HepG2 (cell line): ENCODE measurements around the gene DAPP1. TPM values are rescaled to one million over a fixed set of nuclear protein-coding genes. Genes with fewer than 3 reads are reported as not detected.

Experiments
- ATAC-seq: fragments of 200-7000 bp; cut with Tn5 transposase; 3 replicates; pipeline ENCODE4 v1.9.1; 2020; ENCODE audit warnings: mild to moderate bottlenecking, moderate library complexity
- BruUV-seq: library from RNA; stranded (reverse); fragments of 400-500 nt; replicated peaks from 2 replicates; lab custom pipeline; 2021; lab: Mats Ljungman, UMichigan
- CTCF ChIA-PET: fragments of 300-600 bp; formaldehyde crosslinking; extraction: SDS; loops from one replicate; lab custom pipeline; 2021; ENCODE audit warnings: low total read pairs, inconsistent platforms, low intra/inter-chr PET ratio; lab: Yijun Ruan, JAX
- POLR2A ChIA-PET: fragments of 350-600 bp; sonication (Branson Sonifier 250); formaldehyde crosslinking; loops from one replicate; lab custom pipeline; 2020; ENCODE audit warnings: antibody characterized with exemption, inconsistent platforms; lab: Yijun Ruan, JAX
- DNase-seq: peaks from one replicate; pipeline ENCODE4 v3.0.0-alpha.2; 2015; ENCODE audit warnings: low spot score
- FAIRE-seq: peaks from 3 replicates; lab custom pipeline; 2011; peaks lifted over from hg19 to GRCh38; lab: Jason Lieb, UNC
- H2AFZ ChIP-seq: one replicate; pipeline ENCODE4 v1.6.1; 2011; ENCODE audit warnings: low read length, inconsistent platforms
- H3K27ac ChIP-seq: fragments of 300-600 bp; 3 replicates; pipeline ENCODE4 v1.8.0; 2011; ENCODE audit warnings: mixed run types, mild to moderate bottlenecking, mixed read lengths, low read length, inconsistent platforms; ENCODE audit not compliant: insufficient read depth; ENCODE audit errors: extremely low read length
- H3K27me3 ChIP-seq, 2 experiments: fragments of 200-600 bp in 1 of 2; 2 replicates in 1 of 2; 3 replicates in 1 of 2; pipeline versions ENCODE4 v1.6.0 to v1.8.0; 2011; ENCODE audit warnings: low read length in 2 of 2, mild to moderate bottlenecking in 2 of 2, moderate library complexity in 2 of 2, inconsistent platforms in 1 of 2; ENCODE audit not compliant: insufficient read depth in 2 of 2, control insufficient read depth in 1 of 2
- H3K36me3 ChIP-seq, 2 experiments: fragments of 200-600 bp in 1 of 2; replicated peaks in 1 of 2; 2 replicates in 1 of 2; 3 replicates in 1 of 2; pipeline versions ENCODE4 v1.5.1 to v1.8.0; 2011; ENCODE audit warnings: low read length in 2 of 2, inconsistent platforms in 1 of 2; ENCODE audit not compliant: insufficient read depth in 2 of 2, control insufficient read depth in 1 of 2
- H3K4me1 ChIP-seq: 2 replicates; pipeline ENCODE4 v1.5.1; 2012; ENCODE audit warnings: low read length, inconsistent platforms; ENCODE audit not compliant: insufficient read depth
- H3K4me2 ChIP-seq: 2 replicates; pipeline ENCODE4 v1.6.0; 2011; ENCODE audit warnings: low read depth, low read length, inconsistent platforms
- H3K4me3 ChIP-seq, 3 experiments: fragments of 200-600 bp in 1 of 3; sonication (generic), shearing (Covaris generic) in 1 of 3; replicated peaks in 1 of 3; 2 replicates each; pipeline ENCODE4 v1.5.1; 2011 to 2016; ENCODE audit warnings: low read length in 3 of 3, inconsistent platforms in 2 of 3, low read depth in 2 of 3, mild to moderate bottlenecking in 2 of 3, control low read depth in 1 of 3, mixed read lengths in 1 of 3; ENCODE audit not compliant: insufficient read depth in 1 of 3
- H3K79me2 ChIP-seq: one replicate; pipeline ENCODE4 v1.6.1; 2011; ENCODE audit warnings: low read length, inconsistent platforms; ENCODE audit not compliant: insufficient read depth
- H3K9ac ChIP-seq: 2 replicates; pipeline ENCODE4 v1.6.0; 2011; ENCODE audit warnings: mild to moderate bottlenecking, low read depth, low read length, inconsistent platforms; ENCODE audit not compliant: insufficient read depth
- H3K9me3 ChIP-seq: 2 replicates; pipeline ENCODE4 v1.5.1; 2012; ENCODE audit warnings: mild to moderate bottlenecking, low read length
- H4K20me1 ChIP-seq: 2 replicates; pipeline ENCODE4 v1.6.0; 2011; ENCODE audit warnings: inconsistent platforms, mild to moderate bottlenecking, low read length, moderate library complexity; ENCODE audit not compliant: insufficient read depth
- ATAD3A ChIP-seq: sonication (generic); formaldehyde crosslinking; IDR thresholded peaks from 2 replicates; pipeline ENCODE4 v1.4.0; 2020; ENCODE audit warnings: missing genetic modification reagents
- CENPX ChIP-seq: sonication (generic); formaldehyde crosslinking; IDR thresholded peaks from 2 replicates; pipeline ENCODE4 v1.9.0; 2021; ENCODE audit warnings: mild to moderate bottlenecking, missing genetic modification reagents, moderate library complexity
- DNMT1 ChIP-seq: sonication (generic); formaldehyde crosslinking; IDR thresholded peaks from 2 replicates; pipeline ENCODE4 v1.5.1; 2020; ENCODE audit warnings: mild to moderate bottlenecking, missing genetic modification reagents
- FOXA3 ChIP-seq: IDR thresholded peaks from 2 replicates; pipeline ENCODE4 v1.6.1; 2016; ENCODE audit warnings: missing genetic modification reagents, missing compliant biosample characterization
- HMG20B ChIP-seq: conservative IDR thresholded peaks from 2 replicates; pipeline ENCODE4 v1.6.1; 2016; ENCODE audit warnings: missing genetic modification reagents, missing compliant biosample characterization
- MTF2 ChIP-seq: sonication (generic); formaldehyde crosslinking; IDR thresholded peaks from 2 replicates; pipeline ENCODE4 v1.5.0; 2020; ENCODE audit warnings: missing genetic modification reagents, borderline replicate concordance
- NFE2L1 ChIP-seq: sonication (generic); formaldehyde crosslinking; IDR thresholded peaks from 2 replicates; pipeline ENCODE4 v1.4.0; 2020; ENCODE audit warnings: missing genetic modification reagents, mild to moderate bottlenecking, borderline replicate concordance
- PHF8 ChIP-seq: sonication (generic); formaldehyde crosslinking; IDR thresholded peaks from 2 replicates; pipeline ENCODE4 v1.5.0; 2020; ENCODE audit warnings: missing genetic modification reagents
- RFX5 ChIP-seq: IDR thresholded peaks from 2 replicates; pipeline ENCODE4 v1.6.1; 2011; ENCODE audit warnings: low read depth, low read length, improper control_type of control experiment
- ZNF326 ChIP-seq: sonication (generic); formaldehyde crosslinking; IDR thresholded peaks from 2 replicates; pipeline ENCODE4 v1.4.0; 2020; ENCODE audit warnings: missing genetic modification reagents, borderline replicate concordance
- ZNF329 ChIP-seq: sonication (generic); formaldehyde crosslinking; IDR thresholded peaks from 2 replicates; pipeline ENCODE4 v1.9.0; 2021; ENCODE audit warnings: low read depth, mild to moderate bottlenecking, missing genetic modification reagents
- ZNF34 ChIP-seq: sonication (generic); formaldehyde crosslinking; IDR thresholded peaks from 2 replicates; pipeline ENCODE4 v1.4.0; 2020; ENCODE audit warnings: mild to moderate bottlenecking, missing genetic modification reagents, borderline replicate concordance
- ZNF709 ChIP-seq: sonication (generic); formaldehyde crosslinking; IDR thresholded peaks from 2 replicates; pipeline ENCODE4 v1.5.0; 2020; ENCODE audit warnings: mild to moderate bottlenecking, missing genetic modification reagents
- WGBS: methylation state at CpG from one replicate; pipeline ENCODE4 v1.1.6; 2017; ENCODE audit warnings: low lambda C conversion rate; 5-methylcytosine and 5-hydroxymethylcytosine counted together
- in situ Hi-C: cut with HindIII; loops from 2 replicates; pipeline ENCODE4 v1.10.0; 2017; ENCODE audit warnings: low pct_unique_long_range_greater_than_20kb; ENCODE audit not compliant: extremely low pct_ligation_motif_present
- intact Hi-C: fragments of 100-400 bp; cut with micrococcal nuclease; formaldehyde crosslinking; loops from one replicate; pipeline ENCODE4 v1.10.0; 2022; ENCODE audit not compliant: unreplicated experiment
- polyA plus RNA-seq, 8 experiments: library from polyadenylated mRNA; depleted of rRNA in 3 of 8; stranded (reverse) in 7 of 8; unstranded in 1 of 8; fragments of >200 nt; fragmentation: Illumina TruSeq in 4 of 8; extraction: Trizol in 4 of 8; gene quantifications; 2 replicates each; pipeline versions ENCODE4 v1.2.1 to v1.2.3, GENCODE V29; 2011 to 2016; ENCODE audit warnings: low read depth in 4 of 8, missing spikeins in 1 of 8, mixed read lengths in 1 of 8; ENCODE audit not compliant: insufficient read depth in 1 of 8
- total RNA-seq, 5 experiments: library from RNA; depleted of rRNA; stranded (reverse); fragments of >200 nt; fragmentation: Illumina TruSeq; extraction: Trizol; gene quantifications; 2 replicates each; pipeline ENCODE4 v1.2.3, GENCODE V29; 2016; ENCODE audit warnings: low read depth in 1 of 5
- TF ChIP-seq, protein P1 (sequence below): sonication (generic); formaldehyde crosslinking; IDR thresholded peaks from 2 replicates; pipeline ENCODE4 v1.5.1; 2020; ENCODE audit warnings: missing genetic modification reagents, mild to moderate bottlenecking, borderline replicate concordance
- TF ChIP-seq, protein P2 (sequence below): sonication (generic); formaldehyde crosslinking; IDR thresholded peaks from 2 replicates; pipeline ENCODE4 v1.5.0; 2020; ENCODE audit warnings: missing genetic modification reagents, mild to moderate bottlenecking, borderline replicate concordance
- TF ChIP-seq, protein P3 (sequence below): sonication (generic); formaldehyde crosslinking; IDR thresholded peaks from 2 replicates; pipeline ENCODE4 v1.4.0; 2020; ENCODE audit warnings: low read depth, mild to moderate bottlenecking, missing genetic modification reagents
- TF ChIP-seq, protein P4 (sequence below): sonication (generic); formaldehyde crosslinking; conservative IDR thresholded peaks from 2 replicates; pipeline ENCODE4 v1.4.0; 2020; ENCODE audit warnings: missing genetic modification reagents
- TF ChIP-seq, protein P5 (sequence below), 2 experiments: fragments of 450-650 bp in 1 of 2; sonication (generic) in 1 of 2; formaldehyde crosslinking; IDR thresholded peaks; 2 replicates each; pipeline versions ENCODE4 v1.5.0 to v1.8.0; 2020 to 2022; ENCODE audit warnings: mild to moderate bottlenecking in 1 of 2, missing genetic modification reagents in 1 of 2

DAPP1 gene
- total and polyA plus RNA-seq, 2 of the 13 experiments (the other 11 are each of a cell fraction or from before 2014, with no cell fraction given) = not detected

DNA sequence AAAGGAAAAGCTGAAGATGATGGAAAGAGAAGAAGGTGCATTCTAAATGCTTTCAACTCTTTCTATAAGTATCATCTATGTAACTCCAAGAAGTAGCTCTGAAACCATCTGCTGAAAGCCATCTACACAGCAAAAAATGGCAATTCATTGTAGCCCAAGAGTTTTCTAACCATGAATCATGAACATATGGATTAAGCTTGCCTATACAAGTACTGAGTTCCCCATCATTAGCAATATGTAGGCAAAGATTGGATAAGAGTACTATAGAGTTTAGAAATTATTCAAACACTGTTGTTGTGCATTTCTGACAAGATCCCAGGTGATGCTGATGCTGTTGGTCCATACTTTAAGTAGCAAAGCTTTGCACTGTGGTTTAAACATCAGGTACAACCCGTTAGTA lies 11.2 kb downstream of the DAPP1 start:
- Histone ChIP-seq H3K9ac (no peak overlapping the region), H3K36me3 (no peaks in the 10 kb centered on the region), H3K9me3 (no peaks in the 10 kb centered on the region), H3K4me3 (no peak overlapping the region), H3K27ac (no peak overlapping the region), H3K4me1 (no peaks in the 10 kb centered on the region), H3K79me2 (no peaks in the 10 kb centered on the region), H3K27me3 (peaks cover 0 to 3% of the 10 kb centered on the region in 2 experiments; a peak in 1 of 5 replicates), H2AFZ (no peak overlapping the region), H4K20me1 (no peaks in the 10 kb centered on the region), H3K4me2 (no peak overlapping the region)
- 0% methylated on average over 1 of the region's 1 CpG for WGBS
- no peak for ATAC-seq
- in situ Hi-C loops (no loop called here), intact Hi-C loops (no loop called here)
- CTCF ChIA-PET = no interaction called here
- POLR2A ChIA-PET = no interaction called here
- TF ChIP-seq, protein P1, sequence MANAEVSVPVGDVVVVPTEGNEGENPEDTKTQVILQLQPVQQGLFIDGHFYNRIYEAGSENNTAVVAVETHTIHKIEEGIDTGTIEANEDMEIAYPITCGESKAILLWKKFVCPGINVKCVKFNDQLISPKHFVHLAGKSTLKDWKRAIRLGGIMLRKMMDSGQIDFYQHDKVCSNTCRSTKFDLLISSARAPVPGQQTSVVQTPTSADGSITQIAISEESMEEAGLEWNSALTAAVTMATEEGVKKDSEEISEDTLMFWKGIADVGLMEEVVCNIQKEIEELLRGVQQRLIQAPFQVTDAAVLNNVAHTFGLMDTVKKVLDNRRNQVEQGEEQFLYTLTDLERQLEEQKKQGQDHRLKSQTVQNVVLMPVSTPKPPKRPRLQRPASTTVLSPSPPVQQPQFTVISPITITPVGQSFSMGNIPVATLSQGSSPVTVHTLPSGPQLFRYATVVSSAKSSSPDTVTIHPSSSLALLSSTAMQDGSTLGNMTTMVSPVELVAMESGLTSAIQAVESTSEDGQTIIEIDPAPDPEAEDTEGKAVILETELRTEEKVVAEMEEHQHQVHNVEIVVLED = no peak
- no peak for TF ChIP-seq PHF8 (CRISPR knock-in tag)
- no peak for TF ChIP-seq CENPX
- TF ChIP-seq ZNF329 (CRISPR knock-in tag) = no peak
- no peak for TF ChIP-seq MTF2 (CRISPR knock-in tag)
- TF ChIP-seq DNMT1 (CRISPR knock-in tag) = no peak
- no peak for TF ChIP-seq ATAD3A (CRISPR knock-in tag)
- TF ChIP-seq, protein P2, sequence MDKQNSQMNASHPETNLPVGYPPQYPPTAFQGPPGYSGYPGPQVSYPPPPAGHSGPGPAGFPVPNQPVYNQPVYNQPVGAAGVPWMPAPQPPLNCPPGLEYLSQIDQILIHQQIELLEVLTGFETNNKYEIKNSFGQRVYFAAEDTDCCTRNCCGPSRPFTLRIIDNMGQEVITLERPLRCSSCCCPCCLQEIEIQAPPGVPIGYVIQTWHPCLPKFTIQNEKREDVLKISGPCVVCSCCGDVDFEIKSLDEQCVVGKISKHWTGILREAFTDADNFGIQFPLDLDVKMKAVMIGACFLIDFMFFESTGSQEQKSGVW (CRISPR knock-in tag) = no peak
- TF ChIP-seq, protein P3, sequence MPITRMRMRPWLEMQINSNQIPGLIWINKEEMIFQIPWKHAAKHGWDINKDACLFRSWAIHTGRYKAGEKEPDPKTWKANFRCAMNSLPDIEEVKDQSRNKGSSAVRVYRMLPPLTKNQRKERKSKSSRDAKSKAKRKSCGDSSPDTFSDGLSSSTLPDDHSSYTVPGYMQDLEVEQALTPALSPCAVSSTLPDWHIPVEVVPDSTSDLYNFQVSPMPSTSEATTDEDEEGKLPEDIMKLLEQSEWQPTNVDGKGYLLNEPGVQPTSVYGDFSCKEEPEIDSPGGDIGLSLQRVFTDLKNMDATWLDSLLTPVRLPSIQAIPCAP (CRISPR knock-in tag) = no peak
- no peak for TF ChIP-seq RFX5
- TF ChIP-seq ZNF709 (CRISPR knock-in tag) = no peak
- TF ChIP-seq ZNF326 (CRISPR knock-in tag) = no peak
- no peak for TF ChIP-seq ZNF34 (CRISPR knock-in tag)
- TF ChIP-seq, protein P4, sequence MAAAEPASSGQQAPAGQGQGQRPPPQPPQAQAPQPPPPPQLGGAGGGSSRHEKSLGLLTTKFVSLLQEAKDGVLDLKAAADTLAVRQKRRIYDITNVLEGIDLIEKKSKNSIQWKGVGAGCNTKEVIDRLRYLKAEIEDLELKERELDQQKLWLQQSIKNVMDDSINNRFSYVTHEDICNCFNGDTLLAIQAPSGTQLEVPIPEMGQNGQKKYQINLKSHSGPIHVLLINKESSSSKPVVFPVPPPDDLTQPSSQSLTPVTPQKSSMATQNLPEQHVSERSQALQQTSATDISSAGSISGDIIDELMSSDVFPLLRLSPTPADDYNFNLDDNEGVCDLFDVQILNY (CRISPR knock-in tag) = no peak
- no peak for TF ChIP-seq NFE2L1
- TF ChIP-seq, protein P5, sequence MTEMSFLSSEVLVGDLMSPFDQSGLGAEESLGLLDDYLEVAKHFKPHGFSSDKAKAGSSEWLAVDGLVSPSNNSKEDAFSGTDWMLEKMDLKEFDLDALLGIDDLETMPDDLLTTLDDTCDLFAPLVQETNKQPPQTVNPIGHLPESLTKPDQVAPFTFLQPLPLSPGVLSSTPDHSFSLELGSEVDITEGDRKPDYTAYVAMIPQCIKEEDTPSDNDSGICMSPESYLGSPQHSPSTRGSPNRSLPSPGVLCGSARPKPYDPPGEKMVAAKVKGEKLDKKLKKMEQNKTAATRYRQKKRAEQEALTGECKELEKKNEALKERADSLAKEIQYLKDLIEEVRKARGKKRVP (CRISPR knock-in tag; IDR thresholded peaks at IDR 0.05) = no peak
- TF ChIP-seq HMG20B (CRISPR knock-in tag) = no peak
- no peak for TF ChIP-seq FOXA3 (CRISPR knock-in tag)
- no TSS peak for BruUV-seq
- no peak for DNase-seq
- FAIRE-seq = no peak
